ENCODE measurements around the gene SNX10.

DNA sequence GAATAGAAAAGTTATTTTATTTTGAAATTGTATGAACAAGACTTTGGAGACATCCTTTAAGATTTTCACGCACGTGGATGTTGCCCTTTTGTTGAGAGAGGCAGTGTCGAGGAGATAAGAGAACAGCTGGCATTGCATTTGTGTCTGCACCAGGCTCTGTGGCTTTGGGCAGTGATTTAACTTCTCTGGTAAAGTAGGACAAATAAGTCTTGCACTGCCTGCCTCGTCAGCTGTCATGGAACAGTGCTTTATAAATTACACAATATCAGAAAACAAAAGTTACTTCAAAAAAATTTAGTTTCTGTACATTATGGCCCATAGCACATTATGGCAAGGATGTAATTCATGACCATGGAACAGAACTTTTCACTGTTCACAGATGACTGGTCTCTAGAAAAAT, 20.1 kb downstream of the SNX10 start:
- TF ChIP-seq GATA3 (IDR thresholded peaks at IDR 0.05; ENCODE audit: low read depth, low read length) (no peak), GATA2 (IDR thresholded peaks at IDR 0.05; ENCODE audit: low read depth, low read length) (no peak)

All from SH-SY5Y (cell line).